Loucy (cell line): ENCODE results near the gene MARS2.
"Not testable (repeated sequence)": the region's sequence is repeated elsewhere in the genome, so short reads cannot be mapped to it uniquely, and the experiment has no call there.

Experiments used
- H2AFZ ChIP-seq: fragments of 200-600 bp; sonication (generic); 2 replicates; pipeline ENCODE4 v1.6.0; 2016; ENCODE audit warnings: antibody characterized with exemption, mild to moderate bottlenecking, low read length, moderate library complexity
- H3F3A ChIP-seq: fragments of 200-600 bp; 2 replicates; pipeline ENCODE4 v1.6.0; 2016; ENCODE audit warnings: antibody characterized with exemption, low read depth, mild to moderate bottlenecking
- H3K27me3 ChIP-seq: fragments of 200-600 bp; sonication (generic); 2 replicates; pipeline ENCODE4 v1.6.1; 2014; ENCODE audit warnings: low read length, mild to moderate bottlenecking; ENCODE audit not compliant: insufficient read depth, poor library complexity, severe bottlenecking
- H3K36me3 ChIP-seq: fragments of 200-600 bp; sonication (generic); 2 replicates; pipeline ENCODE4 v1.6.1; 2016; ENCODE audit warnings: low read length; ENCODE audit not compliant: insufficient read depth
- H3K4me1 ChIP-seq: fragments of 200-600 bp; sonication (generic); 2 replicates; pipeline ENCODE4 v1.5.1; 2014; ENCODE audit warnings: low read length, mild to moderate bottlenecking; ENCODE audit not compliant: insufficient read depth, poor library complexity, severe bottlenecking
- H3K4me2 ChIP-seq: fragments of 200-600 bp; sonication (generic); 2 replicates; pipeline ENCODE4 v1.6.0; 2014; ENCODE audit warnings: antibody characterized with exemption, low read length, low read depth, mild to moderate bottlenecking; ENCODE audit not compliant: poor library complexity, severe bottlenecking
- H3K4me3 ChIP-seq: fragments of 200-600 bp; sonication (generic); 2 replicates; pipeline ENCODE4 v1.5.1; 2014; ENCODE audit warnings: low read length, mild to moderate bottlenecking, mixed read lengths; ENCODE audit not compliant: poor library complexity, severe bottlenecking
- H3K79me2 ChIP-seq: fragments of 200-600 bp; sonication (generic); 2 replicates; pipeline ENCODE4 v1.6.1; 2014; ENCODE audit warnings: low read length; ENCODE audit not compliant: insufficient read depth
- H3K9ac ChIP-seq: fragments of 200-600 bp; sonication (generic); 2 replicates; pipeline ENCODE4 v1.6.0; 2014; ENCODE audit warnings: mild to moderate bottlenecking, low read depth, low read length, moderate library complexity; ENCODE audit not compliant: poor library complexity, severe bottlenecking
- H3K9me2 ChIP-seq: fragments of 200-600 bp; sonication (generic); replicated peaks from 2 replicates; pipeline ENCODE4 v1.6.1; 2016; ENCODE audit warnings: low read depth, low read length, mixed read lengths
- H3K9me3 ChIP-seq: fragments of 200-600 bp; sonication (generic); 2 replicates; pipeline ENCODE4 v1.6.1; 2014; ENCODE audit warnings: mild to moderate bottlenecking, antibody characterized with exemption, low read length, low read depth; ENCODE audit not compliant: insufficient read depth
- H4K20me1 ChIP-seq: fragments of 200-600 bp; sonication (generic); 2 replicates; pipeline ENCODE4 v1.6.0; 2014; ENCODE audit warnings: antibody characterized with exemption, low read length, mild to moderate bottlenecking; ENCODE audit not compliant: insufficient read depth, poor library complexity, severe bottlenecking
- EZH2phosphoT487 ChIP-seq: fragments of 200-600 bp; IDR thresholded peaks from 2 replicates; pipeline ENCODE4 v1.6.1; 2018; ENCODE audit warnings: antibody characterized with exemption, mild to moderate bottlenecking, moderate library complexity, borderline replicate concordance
- TF ChIP-seq, protein P1 (sequence below): fragments of 200-600 bp; sonication (generic); conservative IDR thresholded peaks from 2 replicates; pipeline ENCODE4 v1.5.1; 2014; ENCODE audit warnings: mild to moderate bottlenecking, antibody characterized with exemption, low read length

The MARS2 gene

DNA sequence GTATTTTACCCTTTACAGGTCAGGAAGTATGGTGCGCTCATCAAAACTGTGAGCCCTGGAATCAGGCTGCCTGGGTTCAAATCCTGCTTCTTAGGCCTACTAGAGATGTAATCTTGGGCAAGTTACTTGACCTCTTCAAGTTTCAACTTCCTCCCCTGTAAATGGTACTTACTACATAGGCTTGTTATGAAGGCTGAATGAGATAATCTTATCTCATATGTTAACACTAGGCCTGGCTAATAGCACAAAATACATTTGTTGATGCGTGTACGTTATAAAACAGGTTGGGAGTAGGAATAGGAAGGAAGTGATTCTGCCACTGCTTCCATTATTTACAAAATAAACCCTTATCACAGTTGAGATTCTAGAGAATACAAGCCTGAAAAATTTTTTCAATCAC, 28.1 kb upstream of the MARS2 start:
- H3K4me3 ChIP-seq, result no peak overlapping the region
- H4K20me1 ChIP-seq, result no peaks in the 10 kb centered on the region
- no peaks in the 10 kb centered on the region for H3K9me3 ChIP-seq
- TF ChIP-seq, protein P1, sequence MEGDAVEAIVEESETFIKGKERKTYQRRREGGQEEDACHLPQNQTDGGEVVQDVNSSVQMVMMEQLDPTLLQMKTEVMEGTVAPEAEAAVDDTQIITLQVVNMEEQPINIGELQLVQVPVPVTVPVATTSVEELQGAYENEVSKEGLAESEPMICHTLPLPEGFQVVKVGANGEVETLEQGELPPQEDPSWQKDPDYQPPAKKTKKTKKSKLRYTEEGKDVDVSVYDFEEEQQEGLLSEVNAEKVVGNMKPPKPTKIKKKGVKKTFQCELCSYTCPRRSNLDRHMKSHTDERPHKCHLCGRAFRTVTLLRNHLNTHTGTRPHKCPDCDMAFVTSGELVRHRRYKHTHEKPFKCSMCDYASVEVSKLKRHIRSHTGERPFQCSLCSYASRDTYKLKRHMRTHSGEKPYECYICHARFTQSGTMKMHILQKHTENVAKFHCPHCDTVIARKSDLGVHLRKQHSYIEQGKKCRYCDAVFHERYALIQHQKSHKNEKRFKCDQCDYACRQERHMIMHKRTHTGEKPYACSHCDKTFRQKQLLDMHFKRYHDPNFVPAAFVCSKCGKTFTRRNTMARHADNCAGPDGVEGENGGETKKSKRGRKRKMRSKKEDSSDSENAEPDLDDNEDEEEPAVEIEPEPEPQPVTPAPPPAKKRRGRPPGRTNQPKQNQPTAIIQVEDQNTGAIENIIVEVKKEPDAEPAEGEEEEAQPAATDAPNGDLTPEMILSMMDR, result no peak
- no peak for TF ChIP-seq EZH2phosphoT487
- no peak overlapping the region for H2AFZ ChIP-seq
- no peaks in the 10 kb centered on the region for H3K4me1 ChIP-seq
- H3K4me2 ChIP-seq, result no peak overlapping the region
- H3K79me2 ChIP-seq, result no peaks in the 10 kb centered on the region
- no peaks in the 10 kb centered on the region for H3F3A ChIP-seq
- H3K9me2 ChIP-seq, result no peaks in the 10 kb centered on the region
- H3K9ac ChIP-seq, result no peak overlapping the region
- no peaks in the 10 kb centered on the region for H3K27me3 ChIP-seq
- no peaks in the 10 kb centered on the region for H3K36me3 ChIP-seq

DNA sequence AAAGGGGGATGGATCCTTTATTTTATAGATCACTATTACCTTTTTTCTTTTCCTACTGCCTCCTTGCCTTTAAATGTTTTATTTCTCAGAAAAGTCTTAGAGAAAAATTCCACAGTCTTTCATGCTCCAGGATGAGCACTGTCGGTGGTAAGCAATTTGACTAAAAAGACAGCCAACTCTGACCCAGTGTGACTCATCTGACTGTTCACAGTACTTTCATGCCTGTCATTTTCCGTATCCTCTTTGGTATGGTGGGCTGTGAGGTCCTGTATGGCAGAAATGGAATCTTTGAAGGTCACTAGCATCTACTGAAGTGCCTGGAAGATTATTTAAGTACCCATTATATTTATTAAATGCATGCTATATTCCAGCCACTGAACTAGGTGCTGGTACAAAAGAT, 27.7 kb upstream of the MARS2 start:
- Histone ChIP-seq H3K9me2 (no peaks in the 10 kb centered on the region), H2AFZ (no peak overlapping the region), H3K4me3 (no peak overlapping the region), H3K79me2 (no peaks in the 10 kb centered on the region), H4K20me1 (no peaks in the 10 kb centered on the region), H3K9ac (no peak overlapping the region), H3K36me3 (no peaks in the 10 kb centered on the region), H3K4me1 (no peaks in the 10 kb centered on the region), H3K9me3 (no peaks in the 10 kb centered on the region), H3K27me3 (no peaks in the 10 kb centered on the region), H3F3A (no peaks in the 10 kb centered on the region), H3K4me2 (no peak overlapping the region)
- no peak for TF ChIP-seq EZH2phosphoT487
- TF ChIP-seq, protein P1, result no peak

DNA sequence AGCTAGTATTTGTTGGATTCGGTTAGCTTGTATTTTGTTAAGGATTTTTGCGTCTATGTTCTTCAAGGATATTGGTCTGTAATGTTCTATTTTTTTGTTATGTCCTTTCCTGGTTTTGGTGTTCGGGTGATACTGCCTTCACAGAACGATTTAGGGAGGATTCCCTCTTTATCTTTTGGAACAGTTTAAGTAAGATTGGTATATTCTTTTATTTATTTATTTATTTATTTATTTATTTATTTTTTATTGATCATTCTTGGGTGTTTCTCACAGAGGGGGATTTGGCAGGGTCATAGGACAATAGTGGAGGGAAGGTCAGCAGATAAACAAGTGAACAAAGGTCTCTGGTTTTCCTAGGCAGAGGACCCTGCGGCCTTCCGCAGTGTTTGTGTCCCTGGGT, 10.0 kb upstream of the MARS2 start:
- H3K4me1 ChIP-seq, H3K9me2 ChIP-seq, H3K9me3 ChIP-seq, H3K4me2 ChIP-seq, H3K4me3 ChIP-seq, H3K27me3 ChIP-seq, H3F3A ChIP-seq, H3K9ac ChIP-seq, H3K79me2 ChIP-seq, H4K20me1 ChIP-seq, H2AFZ ChIP-seq, H3K36me3 ChIP-seq: not testable (repeated sequence)

DNA sequence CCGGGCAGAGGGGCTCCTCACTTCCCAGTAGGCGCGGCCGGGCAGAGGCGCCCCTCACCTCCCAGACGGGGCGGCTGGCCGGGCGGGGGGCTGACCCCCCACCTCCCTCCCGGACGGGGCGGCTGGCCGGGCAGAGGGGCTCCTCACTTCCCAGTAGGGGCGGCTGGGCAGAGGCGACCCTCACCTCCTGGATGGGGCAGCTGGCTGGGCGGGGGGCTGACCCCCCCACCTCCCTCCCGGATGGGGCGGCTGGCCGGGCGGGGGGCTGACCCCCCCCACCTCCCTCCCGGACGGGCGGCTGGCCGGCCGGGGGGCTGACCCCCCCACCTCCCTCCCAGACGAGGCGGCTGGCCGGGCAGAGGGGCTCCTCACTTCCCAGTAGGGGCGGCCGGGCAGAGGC, 9.2 kb upstream of the MARS2 start:
- not testable (repeated sequence) for H3K79me2 ChIP-seq, H3K9ac ChIP-seq, H4K20me1 ChIP-seq, H2AFZ ChIP-seq, H3K4me3 ChIP-seq, H3F3A ChIP-seq, H3K4me2 ChIP-seq, H3K36me3 ChIP-seq, H3K9me2 ChIP-seq, H3K27me3 ChIP-seq, H3K9me3 ChIP-seq, H3K4me1 ChIP-seq

DNA sequence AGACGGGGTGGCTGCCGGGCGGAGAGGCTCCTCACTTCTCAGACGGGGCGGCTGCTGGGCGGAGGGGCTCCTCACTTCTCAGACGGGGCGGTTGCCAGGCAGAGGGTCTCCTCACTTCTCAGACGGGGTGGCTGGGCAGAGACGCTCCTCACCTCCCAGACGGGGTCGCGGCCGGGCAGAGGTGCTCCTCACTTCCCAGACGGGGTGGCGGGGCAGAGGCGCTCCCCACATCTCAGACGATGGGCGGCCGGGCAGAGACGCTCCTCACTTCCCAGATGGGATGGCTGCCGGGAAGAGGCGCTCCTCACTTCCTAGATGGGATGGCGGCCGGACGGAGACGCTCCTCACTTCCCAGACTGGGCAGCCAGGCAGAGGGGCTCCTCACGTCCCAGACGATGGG, 8.6 kb upstream of the MARS2 start:
- not testable (repeated sequence) for H3K9ac ChIP-seq, H3K36me3 ChIP-seq, H3K4me1 ChIP-seq, H2AFZ ChIP-seq, H4K20me1 ChIP-seq, H3K9me2 ChIP-seq, H3K4me3 ChIP-seq, H3F3A ChIP-seq, H3K9me3 ChIP-seq, H3K4me2 ChIP-seq, H3K79me2 ChIP-seq, H3K27me3 ChIP-seq

DNA sequence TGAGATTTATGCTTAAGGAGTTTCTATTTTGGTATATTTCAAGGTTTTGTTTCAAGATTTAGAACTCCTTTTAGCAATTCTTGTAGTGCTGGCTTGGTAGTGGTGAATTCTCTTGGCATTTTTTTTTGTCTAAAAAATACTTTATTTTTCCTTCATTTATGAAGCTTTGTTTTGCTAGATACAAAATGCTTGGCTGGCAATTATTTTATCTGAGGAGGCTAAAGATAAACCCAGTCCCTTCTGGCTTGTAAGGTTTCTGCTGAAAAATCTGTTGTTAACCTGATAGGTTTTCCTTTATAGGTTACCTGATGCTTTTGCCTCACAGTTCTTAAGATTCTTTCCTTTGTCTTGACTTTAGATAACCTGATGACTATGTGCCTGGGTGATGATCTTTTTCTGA, 5.4 kb upstream of the MARS2 start:
- not testable (repeated sequence) for H3K9me3 ChIP-seq, H4K20me1 ChIP-seq, H3K4me3 ChIP-seq, H3K79me2 ChIP-seq, H3K9ac ChIP-seq, H3K4me1 ChIP-seq, H3K4me2 ChIP-seq, H2AFZ ChIP-seq, H3K9me2 ChIP-seq, H3F3A ChIP-seq, H3K27me3 ChIP-seq, H3K36me3 ChIP-seq
